Vagina (tissue), 2 donors: ENCODE data around the gene RGPD6.
"Not testable (repeated sequence)": the region's sequence is repeated elsewhere in the genome, so short reads cannot be mapped to it uniquely, and the experiment has no call there.

ENCODE experiments used
- CTCF ChIP-seq, 3 experiments: fragments of 450-650 bp in 2 of 3; fragments of 200-600 bp in 1 of 3; sonication (generic) in 1 of 3; IDR thresholded peaks; one replicate each; pipeline ENCODE4 v1.5.1; 2017 to 2019; ENCODE audit warnings: antibody characterized with exemption in 3 of 3, mild to moderate bottlenecking in 2 of 3, moderate library complexity in 2 of 3
- POLR2A ChIP-seq, 2 donors: fragments of 450-650 bp; IDR thresholded peaks; one replicate each; pipeline ENCODE4 v1.6.1; 2017; ENCODE audit warnings: antibody characterized with exemption in 2 of 2, mild to moderate bottlenecking in 2 of 2, moderate library complexity in 2 of 2
- POLR2AphosphoS5 ChIP-seq, 2 donors: sonication (generic); formaldehyde crosslinking; IDR thresholded peaks; one replicate each; pipeline ENCODE4 v1.9.0; 2017; ENCODE audit warnings: antibody characterized with exemption in 2 of 2, mild to moderate bottlenecking in 2 of 2, low read depth in 1 of 2; ENCODE audit not compliant: insufficient read depth in 1 of 2

DNA sequence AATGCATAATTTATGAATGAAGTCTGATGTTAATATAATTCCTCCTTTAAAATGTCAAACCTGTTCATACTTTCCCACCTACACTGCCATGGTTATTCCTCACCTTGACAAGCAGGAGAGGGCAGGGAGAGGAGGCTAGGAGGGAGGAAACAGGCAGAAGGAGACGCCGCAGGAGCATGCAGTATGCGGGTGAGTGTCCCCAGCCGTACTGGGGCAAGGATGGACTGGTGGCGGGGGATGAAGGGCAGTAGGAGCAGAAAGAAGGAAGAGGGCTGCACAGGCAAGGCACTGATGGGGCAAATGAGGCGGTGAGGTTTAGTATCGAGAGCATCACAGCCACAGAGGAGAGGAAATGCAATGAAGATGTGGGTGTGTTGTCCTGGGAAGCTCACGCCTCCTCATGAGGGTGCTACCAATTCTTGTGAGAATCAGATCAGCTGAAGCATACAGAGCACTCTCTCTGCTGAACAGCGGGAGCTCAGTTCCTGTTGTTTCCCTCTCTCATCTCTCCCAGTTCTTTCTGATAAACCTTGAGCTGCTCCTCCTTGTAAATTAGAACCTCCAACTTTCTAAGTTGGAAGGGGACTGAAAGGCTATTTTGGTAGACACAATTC, 42.4 kb upstream of the RGPD6 start:
- TF ChIP-seq CTCF (IDR thresholded peaks at IDR 0.05); POLR2A (IDR thresholded peaks at IDR 0.05); POLR2AphosphoS5 (IDR thresholded peaks at IDR 0.05; ENCODE audit: insufficient read depth in 1 of 2, low read depth in 1 of 2): not testable (repeated sequence)
